Neural crest cell (in vitro differentiated cells): ENCODE data around the gene ROGDI. TPM values are rescaled to one million over a fixed set of nuclear protein-coding genes. Genes with fewer than 3 reads are reported as not detected.

Source experiments
- DNase-seq: peaks from one replicate; pipeline ENCODE4 v3.0.0; 2021; ENCODE audit warnings: low read depth, mixed read lengths, low spot score
- H3K27ac Mint-ChIP-seq: one replicate; pipeline ENCODE4 v1.8.0; 2021; ENCODE audit warnings: mild to moderate bottlenecking, mixed read lengths; ENCODE audit not compliant: unreplicated experiment
- H3K27me3 Mint-ChIP-seq: 2 replicates; pipeline ENCODE4 v1.8.0; 2021; ENCODE audit warnings: low read depth, mild to moderate bottlenecking, mixed read lengths
- H3K36me3 Mint-ChIP-seq: 2 replicates; pipeline ENCODE4 v1.8.0; 2021; ENCODE audit warnings: low read depth, mild to moderate bottlenecking, mixed read lengths
- H3K4me1 Mint-ChIP-seq: 2 replicates; pipeline ENCODE4 v1.8.0; 2021; ENCODE audit warnings: mixed read lengths
- H3K4me3 Mint-ChIP-seq: one replicate; pipeline ENCODE4 v1.8.0; 2021; ENCODE audit warnings: mild to moderate bottlenecking, mixed read lengths
- H3K9me3 Mint-ChIP-seq: 2 replicates; pipeline ENCODE4 v1.8.0; 2021; ENCODE audit warnings: mixed read lengths
- CTCF ChIP-seq: fragments of 200-600 bp; sonication (generic); conservative IDR thresholded peaks from 2 replicates; pipeline ENCODE4 v1.5.0; 2021; ENCODE audit warnings: antibody characterized with exemption, mild to moderate bottlenecking
- long read RNA-seq: library from polyadenylated mRNA; unstranded; transcript quantifications from one replicate; pipeline ENCODE4 v2.0.0, GENCODE V29; 2020
- total RNA-seq: library from RNA; stranded (reverse); gene quantifications from 2 replicates; pipeline ENCODE4 v1.2.1, GENCODE V29; 2021

ROGDI gene
- total RNA-seq: 22.0 and 25.9 TPM in 2 replicates
- long read RNA-seq, partial matches to known transcripts: 2 of 2 reads
- long read RNA-seq, other reads (novel, unspliced or antisense): 0 of 2 reads

GRCh38 chr16:4801962-4802658, at the start of gene ROGDI:
ROGDI (minus strand) TSS chr16:4802633; CDS start chr16:4802571, 62 bp downstream.
- H3K9me3 Mint-ChIP-seq: no peaks in the 10 kb centered on the region
- no peak for TF ChIP-seq CTCF
- no peaks in the 10 kb centered on the region for H3K27me3 Mint-ChIP-seq
- peak within 1 kb of the TSS; percentile 62 for H3K27ac Mint-ChIP-seq
- H3K4me1 Mint-ChIP-seq: peaks cover 9% of the 10 kb centered on the region
- H3K4me3 Mint-ChIP-seq: peak within 1 kb of the TSS; percentile 91
- no peak for DNase-seq
- no peaks in the 10 kb centered on the region for H3K36me3 Mint-ChIP-seq

- Mint-ChIP-seq H3K36me3 (peaks cover 3% of the 10 kb centered on the region), H3K4me1 (peaks cover 47% of the 10 kb centered on the region), H3K4me3 (peak overlapping the region; percentile 90), H3K27ac (no peak overlapping the region), H3K9me3 (no peaks in the 10 kb centered on the region), H3K27me3 (no peaks in the 10 kb centered on the region)
- no peak for DNase-seq
- TF ChIP-seq CTCF: no peak
These were observed 47.8 kb upstream of the ROGDI start for GRCh38 chr16:4850211-4850610.

- DNase-seq: peak; percentile 19
- TF ChIP-seq CTCF: no peak
- Mint-ChIP-seq H3K4me1 (peaks cover 48% of the 10 kb centered on the region), H3K4me3 (peak overlapping the region; percentile 91), H3K27me3 (no peaks in the 10 kb centered on the region), H3K27ac (peak overlapping the region; percentile 13), H3K36me3 (peaks cover 3% of the 10 kb centered on the region), H3K9me3 (no peaks in the 10 kb centered on the region)
These were observed 45.5 kb upstream of the ROGDI start for GRCh38 chr16:4847774-4848587.

GRCh38 chr16:4846901-4847773, 44.7 kb upstream of the ROGDI start, which contains the start of the genes GLYR1 and UBN1:
GLYR1 (minus strand) TSS chr16:4847288; CDS start chr16:4847265, 23 bp downstream.
UBN1 (plus strand) TSS chr16:4847481; CDS start chr16:4852918, 5,437 bp downstream.
- H3K36me3 Mint-ChIP-seq: peaks cover 3% of the 10 kb centered on the region
- H3K4me1 Mint-ChIP-seq: peaks cover 47% of the 10 kb centered on the region
- peak within 1 kb of the TSS; percentile 89 for H3K27ac Mint-ChIP-seq
- no peak for TF ChIP-seq CTCF
- peak within 1 kb of the TSS; percentile 92 for H3K4me3 Mint-ChIP-seq
- no peaks in the 10 kb centered on the region for H3K9me3 Mint-ChIP-seq
- peak; percentile 100 for DNase-seq
- H3K27me3 Mint-ChIP-seq: no peaks in the 10 kb centered on the region

- Mint-ChIP-seq H3K36me3 (peaks cover 3% of the 10 kb centered on the region), H3K27me3 (no peaks in the 10 kb centered on the region), H3K4me3 (peak overlapping the region; percentile 92), H3K4me1 (peaks cover 44% of the 10 kb centered on the region), H3K27ac (peak overlapping the region; percentile 45), H3K9me3 (no peaks in the 10 kb centered on the region)
- no peak for TF ChIP-seq CTCF
- DNase-seq: peak; percentile 16
These were observed 44.1 kb upstream of the ROGDI start for GRCh38 chr16:4846503-4846900.
